ENCODE results near the gene S100A14.

The S100A14 gene

GRCh38 chr1:153609585-153609907, 6.6 kb downstream of the S100A14 start:
- H3K18ac ChIP-seq (ENCODE audit: low read length), result peak overlapping the region; percentile 5
- DNase-seq, result peak in 1 of 2 donors; percentile 71

GRCh38 chr1:153608742-153609584, 7.2 kb downstream of the S100A14 start:
- Histone ChIP-seq H3K79me1 (ENCODE audit: low read length) (peaks cover 34% of the 10 kb centered on the region), H3K4me2 (ENCODE audit: low read length) (peak overlapping the region; percentile 49), H3K4ac (ENCODE audit: low read depth, low read length) (no peak overlapping the region), H4K91ac (ENCODE audit: low read depth, low read length) (peak overlapping the region; percentile 86), H2BK120ac (ENCODE audit: insufficient read depth, low read length, poor library complexity) (peak overlapping the region; percentile 92), H3K23ac (ENCODE audit: low read length) (no peak overlapping the region), H4K8ac (ENCODE audit: low read depth, low read length) (peak overlapping the region; percentile 23), H3K27me3 (ENCODE audit: insufficient read depth, low read length) (no peaks in the 10 kb centered on the region), H3K4me1 (ENCODE audit: control insufficient read depth in 1 of 2, insufficient read depth in 2 of 2, low read length in 2 of 2) (peaks cover 49 to 52% of the 10 kb centered on the region in 2 experiments), H3K9ac (ENCODE audit: low read length) (no peak overlapping the region), H2AFZ (ENCODE audit: insufficient read depth, low read length, poor library complexity) (no peak overlapping the region), H3K27ac (ENCODE audit: low read depth, low read length) (peak overlapping the region; percentile 65), H4K12ac (ENCODE audit: low read depth, low read length) (no peak overlapping the region), H3K9me3 (ENCODE audit: insufficient read depth, low read depth, low read length) (no peaks in the 10 kb centered on the region), H2BK12ac (ENCODE audit: low read length) (peak overlapping the region; percentile 93), H3K14ac (ENCODE audit: low read length) (peak overlapping the region; percentile 81), H3K79me2 (ENCODE audit: control insufficient read depth, insufficient read depth, low read length, poor library complexity) (peaks cover 3% of the 10 kb centered on the region), H3K4me3 (ENCODE audit: low read depth, low read length) (no peak overlapping the region), H3K36me3 (ENCODE audit: control insufficient read depth in 1 of 2, insufficient read depth in 2 of 2, low read length in 2 of 2) (no peaks in the 10 kb centered on the region), H2BK5ac (ENCODE audit: low read depth, low read length, poor library complexity) (peak overlapping the region; percentile 56), H3K18ac (ENCODE audit: low read length) (peak overlapping the region; percentile 48), H2AK5ac (ENCODE audit: low read length) (peak overlapping the region; percentile 94)
- DNase-seq, result peak; percentile 89 to 93
- no CpG with 5 or more reads among the region's 19 CpGs for WGBS (ENCODE audit: extremely low coverage, insufficient coverage, insufficient read length)

More at GRCh38 chr1:153609585-153609907, 6.6 kb downstream of the S100A14 start:
- no CpG with 5 or more reads among the region's 6 CpGs for WGBS (ENCODE audit: extremely low coverage, insufficient coverage, insufficient read length)
- peaks cover 3% of the 10 kb centered on the region for H3K79me2 ChIP-seq (ENCODE audit: control insufficient read depth, insufficient read depth, low read length, poor library complexity)
- peaks cover 49 to 53% of the 10 kb centered on the region in 2 experiments for H3K4me1 ChIP-seq (ENCODE audit: control insufficient read depth in 1 of 2, insufficient read depth in 2 of 2, low read length in 2 of 2)
- H3K36me3 ChIP-seq (ENCODE audit: control insufficient read depth in 1 of 2, insufficient read depth in 2 of 2, low read length in 2 of 2), result no peaks in the 10 kb centered on the region
- no peaks in the 10 kb centered on the region for H3K27me3 ChIP-seq (ENCODE audit: insufficient read depth, low read length)
- H3K79me1 ChIP-seq (ENCODE audit: low read length), result peaks cover 34% of the 10 kb centered on the region
- no peak overlapping the region for H4K12ac ChIP-seq (ENCODE audit: low read depth, low read length)
- peak overlapping the region; percentile 5 for H2BK120ac ChIP-seq (ENCODE audit: insufficient read depth, low read length, poor library complexity)
- H3K9me3 ChIP-seq (ENCODE audit: insufficient read depth, low read depth, low read length), result no peaks in the 10 kb centered on the region
- peak overlapping the region; percentile 8 for H2AK5ac ChIP-seq (ENCODE audit: low read length)
- H2BK5ac ChIP-seq (ENCODE audit: low read depth, low read length, poor library complexity), result peak overlapping the region; percentile 15
- H3K23ac ChIP-seq (ENCODE audit: low read length), result no peak overlapping the region
- H4K91ac ChIP-seq (ENCODE audit: low read depth, low read length), result peak overlapping the region; percentile 17
- H4K8ac ChIP-seq (ENCODE audit: low read depth, low read length), result no peak overlapping the region
- H3K14ac ChIP-seq (ENCODE audit: low read length), result peak overlapping the region; percentile 5
- peak overlapping the region; percentile 65 for H3K27ac ChIP-seq (ENCODE audit: low read depth, low read length)
- peak overlapping the region; percentile 8 for H3K4ac ChIP-seq (ENCODE audit: low read depth, low read length)
- H2AFZ ChIP-seq (ENCODE audit: insufficient read depth, low read length, poor library complexity), result no peak overlapping the region
- peak overlapping the region; percentile 34 for H2BK12ac ChIP-seq (ENCODE audit: low read length)
- no peak overlapping the region for H3K4me3 ChIP-seq (ENCODE audit: low read depth, low read length)
- peak overlapping the region; percentile 49 for H3K4me2 ChIP-seq (ENCODE audit: low read length)
- H3K9ac ChIP-seq (ENCODE audit: low read length), result no peak overlapping the region

DNA sequence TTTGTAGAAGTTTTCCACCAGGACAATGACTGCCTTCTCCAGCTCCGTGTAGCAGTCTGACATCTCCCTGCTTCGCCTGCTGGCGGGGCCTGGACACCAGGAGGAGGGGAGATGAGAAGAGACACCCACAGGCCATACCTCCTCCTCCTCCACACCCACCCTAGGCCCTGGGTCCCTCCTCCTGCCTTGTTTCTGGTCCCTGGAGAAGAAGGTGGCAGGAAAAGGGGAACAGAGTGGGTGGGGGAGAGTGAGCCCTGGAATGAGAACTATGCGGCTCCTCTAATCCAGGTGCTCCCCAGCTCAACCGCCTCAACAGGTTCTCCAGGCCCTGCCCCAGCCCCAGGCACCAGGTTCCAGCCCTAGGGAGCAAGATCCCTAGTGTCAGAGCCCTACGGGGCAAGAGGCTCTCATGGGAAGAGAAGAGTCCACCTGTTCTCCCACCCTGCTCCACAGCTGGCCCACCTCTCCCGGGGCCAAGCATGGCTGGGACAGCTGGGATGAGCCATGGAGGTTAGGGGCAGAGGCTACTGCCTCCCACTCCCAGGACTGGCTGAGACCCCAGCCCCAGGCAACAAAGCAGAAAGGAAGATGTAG, 7.9 kb downstream of the S100A14 start:
- no CpG with 5 or more reads among the region's 7 CpGs for WGBS (ENCODE audit: extremely low coverage, insufficient coverage, insufficient read length)

DNA sequence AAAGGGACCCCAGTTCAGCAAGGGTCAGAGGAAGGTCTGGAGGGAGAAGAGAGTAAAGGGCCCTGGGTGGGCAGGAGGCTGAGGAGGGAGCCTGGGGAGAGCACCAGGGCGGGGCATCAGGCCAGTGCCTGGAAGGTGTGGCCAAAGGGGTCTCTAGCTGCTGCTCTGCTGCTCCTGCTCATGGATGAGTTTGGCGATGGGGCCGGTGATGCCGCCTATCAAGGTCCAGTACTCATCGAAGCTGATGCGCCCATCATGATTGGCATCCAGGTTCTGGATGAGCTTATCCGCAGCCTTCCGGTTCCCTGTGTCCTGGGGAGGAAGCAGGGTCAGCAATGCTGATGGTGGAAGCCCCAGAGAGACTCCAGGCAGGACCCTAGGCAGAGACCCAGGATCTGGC, 8.7 kb downstream of the S100A14 start:
- Histone ChIP-seq H2AFZ (ENCODE audit: insufficient read depth, low read length, poor library complexity) (no peak overlapping the region), H3K36me3 (ENCODE audit: control insufficient read depth in 1 of 2, insufficient read depth in 2 of 2, low read length in 2 of 2) (no peaks in the 10 kb centered on the region), H4K91ac (ENCODE audit: low read depth, low read length) (peak overlapping the region; percentile 86), H3K4me3 (ENCODE audit: low read depth, low read length) (no peak overlapping the region), H3K4me2 (ENCODE audit: low read length) (no peak overlapping the region), H2BK120ac (ENCODE audit: insufficient read depth, low read length, poor library complexity) (peak overlapping the region; percentile 10), H4K8ac (ENCODE audit: low read depth, low read length) (no peak overlapping the region), H3K79me1 (ENCODE audit: low read length) (peaks cover 30% of the 10 kb centered on the region), H3K9me3 (ENCODE audit: insufficient read depth, low read depth, low read length) (no peaks in the 10 kb centered on the region), H3K27ac (ENCODE audit: low read depth, low read length) (peak overlapping the region; percentile 65), H4K12ac (ENCODE audit: low read depth, low read length) (no peak overlapping the region), H3K4ac (ENCODE audit: low read depth, low read length) (no peak overlapping the region), H3K23ac (ENCODE audit: low read length) (no peak overlapping the region), H3K18ac (ENCODE audit: low read length) (peak overlapping the region; percentile 2), H3K4me1 (ENCODE audit: control insufficient read depth in 1 of 2, insufficient read depth in 2 of 2, low read length in 2 of 2) (peaks cover 42 to 47% of the 10 kb centered on the region in 2 experiments), H2BK5ac (ENCODE audit: low read depth, low read length, poor library complexity) (peak overlapping the region; percentile 56), H3K27me3 (ENCODE audit: insufficient read depth, low read length) (no peaks in the 10 kb centered on the region), H2BK12ac (ENCODE audit: low read length) (peak overlapping the region; percentile 93), H2AK5ac (ENCODE audit: low read length) (peak overlapping the region; percentile 11), H3K14ac (ENCODE audit: low read length) (no peak overlapping the region), H3K9ac (ENCODE audit: low read length) (no peak overlapping the region), H3K79me2 (ENCODE audit: control insufficient read depth, insufficient read depth, low read length, poor library complexity) (peaks cover 3% of the 10 kb centered on the region)
- no CpG with 5 or more reads among the region's 8 CpGs for WGBS (ENCODE audit: extremely low coverage, insufficient coverage, insufficient read length)
- DNase-seq, result no peak

More for the DNA sequence above, 7.9 kb downstream of the S100A14 start:
- H3K9me3 ChIP-seq (ENCODE audit: insufficient read depth, low read depth, low read length), result no peaks in the 10 kb centered on the region
- peak overlapping the region; percentile 56 for H2BK5ac ChIP-seq (ENCODE audit: low read depth, low read length, poor library complexity)
- peak overlapping the region; percentile 73 for H3K4ac ChIP-seq (ENCODE audit: low read depth, low read length)
- no peak overlapping the region for H3K23ac ChIP-seq (ENCODE audit: low read length)
- H3K27ac ChIP-seq (ENCODE audit: low read depth, low read length), result peak overlapping the region; percentile 65
- no peak overlapping the region for H3K9ac ChIP-seq (ENCODE audit: low read length)
- H3K79me2 ChIP-seq (ENCODE audit: control insufficient read depth, insufficient read depth, low read length, poor library complexity), result peaks cover 3% of the 10 kb centered on the region
- no peak overlapping the region for H3K4me3 ChIP-seq (ENCODE audit: low read depth, low read length)
- H2BK12ac ChIP-seq (ENCODE audit: low read length), result peak overlapping the region; percentile 93
- H4K91ac ChIP-seq (ENCODE audit: low read depth, low read length), result peak overlapping the region; percentile 86
- no peaks in the 10 kb centered on the region for H3K27me3 ChIP-seq (ENCODE audit: insufficient read depth, low read length)
- peak overlapping the region; percentile 81 for H3K14ac ChIP-seq (ENCODE audit: low read length)
- no peak overlapping the region for H4K12ac ChIP-seq (ENCODE audit: low read depth, low read length)
- DNase-seq, result peak; percentile 27 to 55
- H4K8ac ChIP-seq (ENCODE audit: low read depth, low read length), result peak overlapping the region; percentile 18
- peak overlapping the region; percentile 49 for H3K4me2 ChIP-seq (ENCODE audit: low read length)
- peak overlapping the region; percentile 94 for H2AK5ac ChIP-seq (ENCODE audit: low read length)
- peak overlapping the region; percentile 92 for H2BK120ac ChIP-seq (ENCODE audit: insufficient read depth, low read length, poor library complexity)
- H3K79me1 ChIP-seq (ENCODE audit: low read length), result peaks cover 34% of the 10 kb centered on the region
- H2AFZ ChIP-seq (ENCODE audit: insufficient read depth, low read length, poor library complexity), result peak overlapping the region; percentile 27
- peaks cover 47 to 49% of the 10 kb centered on the region in 2 experiments for H3K4me1 ChIP-seq (ENCODE audit: control insufficient read depth in 1 of 2, insufficient read depth in 2 of 2, low read length in 2 of 2)
- peak overlapping the region; percentile 48 for H3K18ac ChIP-seq (ENCODE audit: low read length)
- no peaks in the 10 kb centered on the region for H3K36me3 ChIP-seq (ENCODE audit: control insufficient read depth in 1 of 2, insufficient read depth in 2 of 2, low read length in 2 of 2)
